ENCODE measurements around the gene SSBP4. TPM values are rescaled to one million over a fixed set of nuclear protein-coding genes. Genes with fewer than 3 reads are reported as not detected.

Gene SSBP4
- total and polyA plus RNA-seq, 9 of the 15 experiments (the other 6 are each of a cell fraction or from before 2014, with no cell fraction given) = 1.1 to 189 (median 39.0) TPM

DNA sequence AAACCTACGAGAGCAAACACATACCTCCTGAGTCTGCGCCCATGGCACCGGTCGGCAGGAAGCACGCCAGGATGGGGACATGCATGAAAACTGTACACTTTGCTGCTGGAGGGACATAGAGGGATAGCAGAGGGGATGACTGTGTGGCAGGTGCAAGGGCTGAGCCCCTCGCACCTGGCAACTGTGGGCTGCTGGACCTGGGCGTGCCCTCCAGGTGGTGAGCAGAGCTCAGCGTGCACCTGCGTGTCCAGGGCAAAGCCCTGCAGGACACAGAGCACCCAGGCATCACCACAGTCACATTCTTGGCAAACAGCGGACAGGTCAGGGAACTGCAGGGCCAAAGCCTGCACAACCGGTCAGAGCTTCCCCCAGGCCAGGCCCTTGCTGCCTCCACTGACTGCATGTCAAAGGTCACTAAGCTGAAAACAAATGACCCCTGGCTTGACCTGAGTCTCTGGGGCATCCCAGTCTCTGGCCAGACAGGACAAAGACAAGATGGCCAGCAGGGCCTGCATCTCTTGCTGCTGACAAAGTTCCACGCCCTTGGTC, 27.7 kb downstream of the SSBP4 start:
- DNase-seq (ENCODE audit: extremely low read depth in 1 of 4, low spot score in 3 of 4) (no peak), ATAC-seq (no peak), FAIRE-seq (no peak)
- H3K36me3 ChIP-seq (ENCODE audit: control insufficient read depth, insufficient read depth, low read length) = peaks cover 88% of the 10 kb centered on the region
- no peak overlapping the region for H3K27ac ChIP-seq (ENCODE audit: extremely low read depth, low read depth, low read length)
- WGBS (ENCODE audit: insufficient coverage, low coverage, missing lambda C conversion rate) = 91% methylated on average over 11 of the region's 12 CpGs
- H4K20me1 ChIP-seq (replicated peaks; ENCODE audit: control insufficient read depth, insufficient read depth, low read length) = 0 out of 2 replicates have a peak, but pooled peaks cover under 1% of the 10 kb centered on the region
- no peak overlapping the region for H3K4me2 ChIP-seq (ENCODE audit: insufficient read depth, low read length)
- no peaks in the 10 kb centered on the region for H3K9me3 ChIP-seq (replicated peaks; ENCODE audit: control insufficient read depth, insufficient read depth, low read depth, low read length)
- peaks cover 3% of the 10 kb centered on the region; the same call in 1 of the 3 replicates for H3K79me2 ChIP-seq (ENCODE audit: control insufficient read depth, insufficient read depth, low read length)
- H3K9me1 ChIP-seq (ENCODE audit: control insufficient read depth, insufficient read depth, low read length) = peaks cover 7% of the 10 kb centered on the region
- BruUV-seq (replicated peaks) = no TSS peak
- peaks cover 7 to 66% of the 10 kb centered on the region in 2 experiments; a peak in 4 of 5 replicates for H3K4me1 ChIP-seq (replicated peaks in 1 of 2; ENCODE audit: control insufficient read depth in 2 of 2, insufficient read depth in 2 of 2, low read length in 2 of 2)
- CTCF ChIA-PET (ENCODE audit: low intra/inter-chr PET ratio) = no interaction called here
- intact Hi-C loops (cut with micrococcal nuclease) (no loop called here), in situ Hi-C loops (cut with MboI) (no loop called here)
- peak overlapping the region in 1 of 2 experiments; percentile 74; a peak in 2 of 4 replicates for H3K9ac ChIP-seq (ENCODE audit: insufficient read depth in 1 of 2, low read depth in 2 of 2, low read length in 2 of 2)
- no peak overlapping the region for H2AFZ ChIP-seq (ENCODE audit: low read depth, low read length)
- H3K27me3 ChIP-seq (ENCODE audit: control insufficient read depth in 2 of 2, insufficient read depth in 2 of 2, low read length in 2 of 2) = no peaks in the 10 kb centered on the region
- H3K4me3 ChIP-seq = no peak overlapping the region
- POLR2A ChIA-PET = interaction anchor here (1.3 kb wide), 1 partner anchor 10 kb away, joined by 6 read pairs; no protein-coding TSS in a partner anchor
- TF ChIP-seq STAT5A (IDR thresholded peaks at IDR 0.05; ENCODE audit: borderline replicate concordance, low read length) = no peak
- TF ChIP-seq RBM22 (IDR thresholded peaks at IDR 0.05; ENCODE audit: low read depth, low read length, poor library complexity, severe bottlenecking) = peak; percentile 47
- no peak for TF ChIP-seq FOXJ3 (CRISPR knock-in tag; IDR thresholded peaks at IDR 0.05)
- TF ChIP-seq, protein P1, sequence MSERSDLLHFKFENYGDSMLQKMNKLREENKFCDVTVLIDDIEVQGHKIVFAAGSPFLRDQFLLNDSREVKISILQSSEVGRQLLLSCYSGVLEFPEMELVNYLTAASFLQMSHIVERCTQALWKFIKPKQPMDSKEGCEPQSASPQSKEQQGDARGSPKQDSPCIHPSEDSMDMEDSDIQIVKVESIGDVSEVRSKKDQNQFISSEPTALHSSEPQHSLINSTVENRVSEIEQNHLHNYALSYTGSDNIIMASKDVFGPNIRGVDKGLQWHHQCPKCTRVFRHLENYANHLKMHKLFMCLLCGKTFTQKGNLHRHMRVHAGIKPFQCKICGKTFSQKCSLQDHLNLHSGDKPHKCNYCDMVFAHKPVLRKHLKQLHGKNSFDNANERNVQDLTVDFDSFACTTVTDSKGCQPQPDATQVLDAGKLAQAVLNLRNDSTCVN (CRISPR knock-in tag; IDR thresholded peaks at IDR 0.05) = no peak
- TF ChIP-seq ZNF140 (CRISPR knock-in tag; IDR thresholded peaks at IDR 0.05) = no peak

Measured in K562 (cell line).